HG03159 (cell line): Measurements from ENCODE around the gene ZDHHC8.

ENCODE experiments used
- ATAC-seq: cut with Tn5 transposase; IDR thresholded peaks from one replicate; pipeline ENCODE4 v1.9.1; 2021; ENCODE audit warnings: mild to moderate bottlenecking, moderate library complexity; ENCODE audit not compliant: unreplicated experiment

ZDHHC8 gene

GRCh38 chr22:20142711-20143621 lies 11.4 kb downstream of the ZDHHC8 start:
- no peak for ATAC-seq

- ATAC-seq = no peak
Observed at GRCh38 chr22:20143883-20144665, 12.5 kb downstream of the ZDHHC8 start.

DNA sequence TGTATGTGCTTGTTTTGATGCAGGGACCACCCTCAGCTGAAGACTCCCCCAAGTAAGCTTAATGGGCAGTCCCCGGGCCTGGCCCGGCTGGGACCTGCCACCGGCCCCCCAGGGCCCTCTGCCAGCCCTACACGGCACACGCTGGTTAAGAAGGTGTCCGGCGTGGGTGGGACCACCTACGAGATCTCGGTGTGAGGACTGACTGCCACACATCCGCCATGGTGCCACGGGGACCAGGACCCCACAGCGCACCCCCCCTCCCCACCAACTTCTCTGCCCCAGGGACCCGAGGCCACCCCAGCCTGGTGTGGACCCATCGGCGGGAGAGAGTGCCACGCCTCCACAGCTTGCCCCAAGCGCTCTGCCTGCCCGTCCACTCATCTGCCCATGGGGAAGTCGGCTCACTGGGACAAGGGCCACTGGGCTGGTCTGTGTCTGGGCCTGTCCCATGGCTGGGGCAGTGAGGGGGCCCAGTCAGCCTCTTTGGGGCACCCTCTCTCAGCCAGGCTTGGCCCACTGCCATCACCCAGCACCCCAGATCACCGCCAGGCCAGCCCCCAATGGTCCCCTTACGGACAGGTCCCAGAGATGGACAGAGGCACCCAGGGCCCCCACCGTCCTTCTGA lies 13.7 kb downstream of the ZDHHC8 start:
- ATAC-seq = no peak

GRCh38 chr22:20145832-20146223 lies 14.2 kb downstream of the ZDHHC8 start:
- no peak for ATAC-seq

- no peak for ATAC-seq
Observed at GRCh38 chr22:20146777-20147176, 15.2 kb downstream of the ZDHHC8 start.

DNA sequence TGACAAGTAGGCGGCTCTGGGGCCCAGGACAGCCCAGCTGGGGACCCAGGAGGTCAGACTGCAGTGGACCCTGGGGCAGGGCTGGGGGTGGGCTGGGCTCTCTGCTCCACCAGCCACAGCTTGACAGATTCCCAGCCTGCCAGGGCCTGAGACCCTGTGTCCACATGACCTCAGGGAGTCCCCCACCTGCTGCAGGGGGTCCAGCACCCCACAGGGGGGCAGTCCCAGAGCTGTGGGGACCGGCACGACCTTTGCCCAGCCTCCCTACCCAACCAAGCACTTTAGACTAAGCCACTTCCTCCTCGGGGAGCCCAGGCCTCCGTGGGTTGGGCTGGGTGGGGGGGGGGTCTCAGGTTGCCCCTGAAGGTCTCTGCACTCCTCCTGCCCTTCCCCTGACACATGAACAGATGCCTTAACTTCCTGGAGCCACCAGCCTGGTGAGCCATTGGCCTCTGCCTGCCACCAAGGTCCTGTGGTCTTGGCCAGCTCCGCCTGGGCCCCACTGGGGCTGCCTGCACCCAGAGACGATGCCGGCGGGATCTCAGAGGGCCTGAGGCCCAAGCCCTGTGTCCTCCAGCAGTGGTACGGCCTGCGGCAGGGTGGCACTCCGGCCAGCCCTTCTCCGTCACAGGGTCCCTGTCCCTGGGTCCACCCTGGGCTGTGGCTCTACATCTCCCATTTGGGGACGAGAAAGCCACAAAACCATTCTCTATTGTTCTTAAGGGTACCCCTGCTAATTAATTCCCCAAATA lies 15.8 kb downstream of the ZDHHC8 start:
- ATAC-seq = no peak

- no peak for ATAC-seq
Observed at GRCh38 chr22:20148414-20148813, 16.8 kb downstream of the ZDHHC8 start.

GRCh38 chr22:20149257-20150250 lies 17.9 kb downstream of the ZDHHC8 start:
- no peak for ATAC-seq

DNA sequence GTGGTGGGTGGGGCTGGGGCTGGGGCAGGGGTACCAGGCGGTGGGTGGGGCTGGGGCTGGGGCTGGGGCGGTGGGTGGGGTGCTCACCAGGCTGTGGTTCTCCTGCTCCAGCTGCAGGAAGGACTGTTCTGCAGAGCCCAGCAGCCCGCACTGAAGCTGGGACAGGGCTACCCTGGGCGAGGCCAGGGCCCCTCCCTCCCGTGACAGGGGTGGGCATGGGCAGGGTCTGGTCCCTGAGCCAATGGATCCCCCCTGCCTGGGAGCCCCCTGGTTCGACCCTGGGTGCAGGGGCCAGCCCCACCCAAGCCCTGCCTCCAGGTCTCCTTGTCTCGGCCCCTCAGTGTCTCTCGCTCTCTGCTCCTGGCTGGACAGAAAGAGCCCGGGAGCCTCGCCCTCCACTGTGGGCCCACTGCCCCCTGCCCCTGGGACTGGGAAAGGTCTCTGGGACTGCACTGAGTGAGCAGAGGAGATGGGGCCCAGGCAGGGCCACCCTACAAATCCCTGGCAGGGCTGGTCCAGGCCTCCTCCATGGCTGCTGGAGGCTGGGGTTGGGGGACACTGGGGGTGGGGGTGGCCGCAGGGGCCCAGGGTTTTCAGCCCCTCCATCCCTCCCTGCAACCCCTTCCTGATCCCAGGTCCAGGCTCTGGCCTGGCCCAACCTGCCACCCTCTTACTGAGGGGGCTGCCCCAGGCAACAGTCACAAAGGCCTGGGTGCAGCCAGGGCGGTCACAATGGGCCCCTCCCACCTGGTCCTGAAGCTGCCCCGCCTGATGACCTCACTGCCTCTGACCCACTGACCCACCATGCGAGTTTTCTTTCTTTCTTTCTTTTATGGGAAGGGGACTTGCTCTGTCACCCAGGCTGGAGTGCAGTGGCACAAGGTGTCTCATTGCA lies 19.0 kb downstream of the ZDHHC8 start, which contains the start of gene CCDC188:
TSS of gene CCDC188 (minus strand) at position 675 of the 895 bp plus-strand sequence. CDS start at position 606, 69 bp downstream.
- no peak for ATAC-seq

DNA sequence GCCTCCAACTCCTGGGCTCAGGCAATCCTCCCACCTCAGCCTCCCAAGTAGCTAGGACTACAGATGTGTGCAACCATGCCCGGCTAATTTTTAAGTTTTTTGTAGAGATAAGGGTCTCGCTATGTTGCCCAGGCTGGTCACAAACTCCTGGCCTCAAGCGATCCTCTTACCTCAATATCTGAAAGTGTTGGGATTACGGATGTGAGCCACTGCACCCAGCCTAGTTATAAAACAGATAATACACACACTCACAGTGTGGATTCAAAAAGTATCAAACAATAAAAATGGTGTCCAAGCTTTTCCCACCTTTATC lies 19.6 kb downstream of the ZDHHC8 start:
- no peak for ATAC-seq

DNA sequence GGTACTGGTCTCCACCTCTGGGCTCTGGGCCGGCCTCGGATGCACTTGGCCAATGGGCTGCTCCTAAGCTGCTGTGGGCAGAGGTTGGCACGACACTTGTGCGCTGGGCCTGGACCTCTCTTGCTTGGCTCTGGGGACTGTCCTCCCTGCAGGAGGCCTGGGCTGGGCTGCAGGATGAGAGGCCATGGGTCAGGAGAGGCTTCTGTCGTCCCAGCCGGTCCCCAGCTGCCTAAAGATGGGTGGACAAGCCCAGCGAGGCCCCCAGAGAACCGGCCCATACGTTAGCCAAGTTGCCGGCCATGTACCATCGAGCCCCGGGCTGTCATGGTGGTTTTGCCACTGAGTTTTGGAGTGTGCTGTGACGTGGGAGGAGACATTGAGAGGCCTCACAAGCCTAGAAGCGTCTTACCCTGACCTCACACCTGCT lies 20.9 kb downstream of the ZDHHC8 start:
- ATAC-seq = no peak

GRCh38 chr22:20153945-20154344 lies 22.3 kb downstream of the ZDHHC8 start:
- no peak for ATAC-seq

- ATAC-seq = no peak
Observed at GRCh38 chr22:20154602-20155187, 23.1 kb downstream of the ZDHHC8 start.

DNA sequence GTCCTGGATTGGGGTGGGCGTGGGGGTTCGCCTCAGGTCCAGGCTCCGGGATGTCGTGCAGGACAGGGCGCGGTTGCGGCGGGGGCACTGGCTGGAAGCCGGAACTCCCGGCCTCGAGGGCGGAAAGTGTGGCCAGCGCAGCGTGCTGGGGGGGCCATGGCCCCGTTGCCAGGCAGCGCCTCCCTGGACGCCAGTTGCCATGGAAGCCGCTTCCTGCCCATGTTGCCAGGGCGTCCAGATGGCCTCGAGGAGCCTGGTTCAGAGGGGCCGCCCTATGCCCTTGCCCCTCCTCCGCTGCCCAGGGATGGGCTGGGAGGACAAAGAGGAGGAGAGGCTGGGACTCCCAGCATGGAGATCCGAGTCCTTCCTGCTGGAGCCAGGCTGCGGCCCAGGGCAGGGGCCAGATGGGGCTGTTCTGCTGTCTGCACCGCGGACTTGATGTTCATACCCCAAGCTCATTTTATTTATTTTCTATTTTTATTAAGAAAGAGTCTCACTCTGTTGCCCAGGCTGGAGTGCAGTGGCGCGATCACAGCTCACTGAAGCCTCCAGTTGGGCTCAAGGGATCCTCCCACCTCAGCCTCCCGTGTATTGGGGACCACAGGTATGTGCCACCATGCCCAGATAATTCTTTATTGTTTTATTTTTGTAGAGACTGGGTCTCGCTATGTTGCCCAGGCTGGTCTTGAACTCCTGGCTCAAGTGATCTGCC lies 23.9 kb downstream of the ZDHHC8 start:
- no peak for ATAC-seq

GRCh38 chr22:20156042-20156389 lies 24.4 kb downstream of the ZDHHC8 start:
- ATAC-seq = no peak

DNA sequence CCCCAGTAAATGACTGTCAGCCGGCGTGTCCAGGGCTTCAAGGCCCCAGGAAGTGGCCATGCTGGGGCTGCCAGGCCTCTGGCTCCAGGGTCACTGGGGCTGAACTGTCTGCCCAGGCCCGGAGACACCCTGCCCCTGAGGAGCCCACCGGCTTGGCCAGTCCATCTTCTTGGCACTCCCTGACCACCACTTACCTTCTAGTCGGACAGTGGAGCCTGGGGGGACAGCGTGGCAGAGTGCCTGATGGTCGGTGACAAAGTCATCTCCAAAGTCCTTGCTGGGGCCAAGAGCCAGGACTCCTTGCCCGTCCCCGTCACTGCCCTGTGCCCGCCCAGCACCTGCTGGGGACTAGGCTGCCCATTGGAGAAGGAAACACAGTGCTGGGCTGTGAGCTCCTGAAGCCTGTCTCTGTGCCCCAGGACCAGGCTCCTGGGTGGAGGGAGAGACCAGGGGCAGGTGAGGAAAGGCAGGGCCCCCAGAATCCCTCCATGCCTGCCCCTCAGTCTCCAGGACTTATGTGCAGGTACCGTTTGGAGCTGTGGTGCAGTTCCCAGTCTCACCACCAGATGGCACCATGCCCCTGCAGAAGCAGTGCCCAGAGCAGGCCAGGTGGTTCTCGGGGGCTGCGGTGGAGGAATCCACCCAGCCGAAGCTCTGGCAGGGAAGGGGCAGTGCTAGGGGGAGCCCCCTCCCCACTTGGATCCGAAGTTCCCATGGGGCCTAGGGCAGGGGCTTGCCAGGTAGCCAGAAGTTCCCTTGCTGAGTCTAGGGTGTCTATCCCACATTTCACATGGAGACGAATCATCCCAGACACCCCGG lies 25.2 kb downstream of the ZDHHC8 start:
- ATAC-seq = no peak
